ENCODE results near the gene LAMA2. TPM values are rescaled to one million over a fixed set of nuclear protein-coding genes. Genes with fewer than 3 reads are reported as not detected.

LAMA2 gene
- total and polyA plus RNA-seq, 2 experiments from 2014 or later, result 0.91 to 6.4 TPM

- TF ChIP-seq ZNF462 (CRISPR knock-in tag; IDR thresholded peaks at IDR 0.05) (no peak), ZNF114 (CRISPR knock-in tag; IDR thresholded peaks at IDR 0.05) (no peak), EZH2 (IDR thresholded peaks at IDR 0.05; ENCODE audit: low read depth, unreplicated experiment) (no peak), POLR2AphosphoS5 (IDR thresholded peaks at IDR 0.05; ENCODE audit: low read depth) (no peak), JUNB (IDR thresholded peaks at IDR 0.05; ENCODE audit: unreplicated experiment) (no peak), STAT1 (IDR thresholded peaks at IDR 0.05; ENCODE audit: unreplicated experiment) (no peak), REST (IDR thresholded peaks at IDR 0.05; ENCODE audit: unreplicated experiment) (no peak), ETS1 (IDR thresholded peaks at IDR 0.05) (no peak), CTCF (conservative IDR thresholded peaks at IDR 0.05; ENCODE audit: low read depth in 2 of 2) (no peak), ZNF331 (CRISPR knock-in tag; IDR thresholded peaks at IDR 0.05; ENCODE audit: low read depth) (no peak)
Observed at GRCh38 chr6:129089357-129089756, 206.4 kb downstream of the LAMA2 start (continued).
